Measurements from ENCODE around the gene TC2N.

TC2N gene

GRCh38 chr14:91732859-91733477 is 134.4 kb downstream of the TC2N start:
- Histone ChIP-seq H4K20me1 (ENCODE audit: insufficient read depth, low read length) (no peaks in the 10 kb centered on the region), H3K36me3 (replicated peaks; ENCODE audit: insufficient read depth, low read length) (no peaks in the 10 kb centered on the region), H2AFZ (ENCODE audit: low read length) (no peak overlapping the region), H3K9me3 (replicated peaks; ENCODE audit: insufficient read depth, low read length) (no peaks in the 10 kb centered on the region), H3K27ac (ENCODE audit: low read length) (no peak overlapping the region), H3K9me2 (replicated peaks; ENCODE audit: insufficient read depth, low read length) (no peaks in the 10 kb centered on the region), H3K4me2 (ENCODE audit: low read depth, low read length) (no peak overlapping the region), H3F3A (ENCODE audit: insufficient read depth, low read length) (no peaks in the 10 kb centered on the region), H3K27me3 (replicated peaks; ENCODE audit: insufficient read depth, low read length) (no peaks in the 10 kb centered on the region), H3K4me1 (ENCODE audit: low read length) (no peaks in the 10 kb centered on the region), H3K9ac (ENCODE audit: low read length) (no peak overlapping the region), H3K79me2 (ENCODE audit: low read length) (no peaks in the 10 kb centered on the region), H3K4me3 (ENCODE audit: low read length) (no peak overlapping the region)
- TF ChIP-seq EZH2phosphoT487 (IDR thresholded peaks at IDR 0.05; ENCODE audit: low read length) (no peak), CTCF (IDR thresholded peaks at IDR 0.05; ENCODE audit: low read length) (no peak), EZH2 (optimal IDR thresholded peaks at IDR 0.05; ENCODE audit: low read depth, low read length) (no peak)
- no peak for DNase-seq

DNA sequence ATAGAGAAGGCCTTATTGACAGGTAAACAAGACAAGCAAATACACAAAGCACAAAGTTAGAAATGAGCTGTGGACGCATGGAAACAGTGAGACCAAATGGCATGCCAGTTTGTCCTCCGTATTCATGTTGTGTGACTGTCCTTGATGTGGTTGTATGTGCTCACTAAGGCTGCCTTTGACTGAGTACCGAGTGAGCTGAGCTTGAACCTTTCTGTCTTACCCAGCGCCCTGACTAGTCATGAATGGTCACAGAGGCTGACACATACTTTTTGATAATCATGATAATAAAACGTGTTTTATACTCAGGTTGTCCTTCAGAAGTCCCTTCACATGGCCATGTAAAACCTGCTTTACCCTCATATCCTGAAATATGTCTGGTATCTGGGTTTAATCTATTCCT is 134.9 kb downstream of the TC2N start:
- no peaks in the 10 kb centered on the region for H3K79me2 ChIP-seq (ENCODE audit: low read length)
- no peaks in the 10 kb centered on the region for H3K9me3 ChIP-seq (replicated peaks; ENCODE audit: insufficient read depth, low read length)
- H4K20me1 ChIP-seq (ENCODE audit: insufficient read depth, low read length): no peaks in the 10 kb centered on the region
- no peak for DNase-seq
- H3K4me2 ChIP-seq (ENCODE audit: low read depth, low read length): no peak overlapping the region
- H3F3A ChIP-seq (ENCODE audit: insufficient read depth, low read length): no peaks in the 10 kb centered on the region
- H3K36me3 ChIP-seq (replicated peaks; ENCODE audit: insufficient read depth, low read length): no peaks in the 10 kb centered on the region
- no peak overlapping the region for H3K27ac ChIP-seq (ENCODE audit: low read length)
- no peaks in the 10 kb centered on the region for H3K9me2 ChIP-seq (replicated peaks; ENCODE audit: insufficient read depth, low read length)
- TF ChIP-seq CTCF (IDR thresholded peaks at IDR 0.05; ENCODE audit: low read length): no peak
- TF ChIP-seq EZH2 (optimal IDR thresholded peaks at IDR 0.05; ENCODE audit: low read depth, low read length): no peak
- H2AFZ ChIP-seq (ENCODE audit: low read length): no peak overlapping the region
- no peak overlapping the region for H3K4me3 ChIP-seq (ENCODE audit: low read length)
- no peak overlapping the region for H3K9ac ChIP-seq (ENCODE audit: low read length)
- H3K27me3 ChIP-seq (replicated peaks; ENCODE audit: insufficient read depth, low read length): no peaks in the 10 kb centered on the region
- H3K4me1 ChIP-seq (ENCODE audit: low read length): no peaks in the 10 kb centered on the region

DNA sequence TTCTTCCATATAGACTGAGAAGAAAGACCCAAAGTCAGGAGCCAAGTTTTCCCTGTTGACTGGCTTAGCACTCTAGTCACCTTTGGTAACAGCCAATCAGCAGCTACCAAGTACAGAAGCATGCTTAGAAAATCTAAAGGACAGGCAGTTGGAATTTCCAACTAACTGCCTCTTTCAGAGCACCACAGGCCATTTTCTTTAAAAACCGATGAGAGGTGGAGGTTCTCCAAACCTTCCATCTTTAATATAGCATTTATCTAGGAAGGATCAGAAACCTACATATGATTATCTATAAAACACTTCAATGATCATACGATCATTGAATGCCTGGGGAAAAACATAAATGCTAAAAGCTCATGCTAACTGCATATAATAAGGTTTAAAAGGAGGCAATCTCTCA is 135.3 kb downstream of the TC2N start, which contains the start of gene CATSPERB:
Gene CATSPERB, minus strand, starts transcription at position 101 of the 400 bp plus-strand sequence. CDS start 2,607 bp downstream, outside the sequence.
- no peaks in the 10 kb centered on the region for H3K4me1 ChIP-seq (ENCODE audit: low read length)
- TF ChIP-seq CTCF (IDR thresholded peaks at IDR 0.05; ENCODE audit: low read length): no peak
- no peak for TF ChIP-seq EZH2 (optimal IDR thresholded peaks at IDR 0.05; ENCODE audit: low read depth, low read length)
- no peak for TF ChIP-seq EZH2phosphoT487 (IDR thresholded peaks at IDR 0.05; ENCODE audit: low read length)
- H3K4me3 ChIP-seq (ENCODE audit: low read length): no peak within 1 kb of the TSS
- no peak within 1 kb of the TSS for H2AFZ ChIP-seq (ENCODE audit: low read length)
- H3K36me3 ChIP-seq (replicated peaks; ENCODE audit: insufficient read depth, low read length): no peaks in the 10 kb centered on the region
- no peaks in the 10 kb centered on the region for H3K27me3 ChIP-seq (replicated peaks; ENCODE audit: insufficient read depth, low read length)
- H3K9me3 ChIP-seq (replicated peaks; ENCODE audit: insufficient read depth, low read length): no peaks in the 10 kb centered on the region
- no peaks in the 10 kb centered on the region for H4K20me1 ChIP-seq (ENCODE audit: insufficient read depth, low read length)
- H3K9me2 ChIP-seq (replicated peaks; ENCODE audit: insufficient read depth, low read length): no peaks in the 10 kb centered on the region
- no peak for DNase-seq
- no peak within 1 kb of the TSS for H3K27ac ChIP-seq (ENCODE audit: low read length)
- no peaks in the 10 kb centered on the region for H3K79me2 ChIP-seq (ENCODE audit: low read length)
- no peak within 1 kb of the TSS for H3K4me2 ChIP-seq (ENCODE audit: low read depth, low read length)
- no peak within 1 kb of the TSS for H3K9ac ChIP-seq (ENCODE audit: low read length)
- H3F3A ChIP-seq (ENCODE audit: insufficient read depth, low read length): no peaks in the 10 kb centered on the region

Data from MM.1S (cell line).